IMR-90 (cell line): Measurements from ENCODE around the gene KIF25. TPM values are rescaled to one million over a fixed set of nuclear protein-coding genes. Genes with fewer than 3 reads are reported as not detected.

ENCODE experiments used
- ATAC-seq: fragments of 200-7000 bp; cut with Tn5 transposase; 2 replicates; pipeline ENCODE4 v1.9.1; 2020; ENCODE audit warnings: low read depth, mild to moderate bottlenecking, moderate library complexity
- BruUV-seq: library from RNA; stranded (reverse); fragments of 400-500 nt; replicated peaks from 2 replicates; lab custom pipeline; 2021; lab: Mats Ljungman, UMichigan
- CTCF ChIA-PET: fragments of 300-600 bp; formaldehyde crosslinking; extraction: SDS; loops from one replicate; lab custom pipeline; 2021; ENCODE audit warnings: antibody characterized with exemption; lab: Yijun Ruan, JAX
- POLR2A ChIA-PET: fragments of 300-600 bp; sonication (Branson Sonifier 250); formaldehyde crosslinking; loops from one replicate; lab custom pipeline; 2022; ENCODE audit warnings: antibody characterized with exemption; ENCODE audit not compliant: unreplicated experiment; lab: Charles Lee
- DNase-seq: peaks from one replicate; pipeline ENCODE4 v3.0.0; 2013
- H2AFZ ChIP-seq: replicated peaks from 2 replicates; pipeline ENCODE3; 2013; ENCODE audit warnings: low read length, mild to moderate bottlenecking; ENCODE audit not compliant: poor library complexity
- H2AK5ac ChIP-seq: 2 replicates; pipeline ENCODE4 v1.6.1; 2013; ENCODE audit warnings: low read depth, low read length, inconsistent platforms
- H2AK9ac ChIP-seq: replicated peaks from 2 replicates; pipeline ENCODE3; 2013; ENCODE audit warnings: mild to moderate bottlenecking, low read depth, low read length, moderate library complexity; ENCODE audit not compliant: poor library complexity
- H2BK120ac ChIP-seq: 2 replicates; pipeline ENCODE4 v1.6.1; 2013; ENCODE audit warnings: low read depth, low read length, inconsistent platforms
- H2BK15ac ChIP-seq: 3 replicates; pipeline ENCODE4 v1.6.1; 2013; ENCODE audit warnings: low read depth, low read length, inconsistent platforms
- H2BK20ac ChIP-seq: 2 replicates; pipeline ENCODE4 v1.6.1; 2013; ENCODE audit warnings: low read depth, mild to moderate bottlenecking, inconsistent platforms, low read length, moderate library complexity
- H2BK5ac ChIP-seq: 2 replicates; pipeline ENCODE4 v1.6.1; 2013; ENCODE audit warnings: mild to moderate bottlenecking, low read depth, low read length, inconsistent platforms; ENCODE audit not compliant: poor library complexity, severe bottlenecking
- H3K14ac ChIP-seq: replicated peaks from 2 replicates; pipeline ENCODE4 v1.6.1; 2013; ENCODE audit warnings: low read depth, low read length, inconsistent platforms
- H3K18ac ChIP-seq: 2 replicates; pipeline ENCODE4 v1.6.1; 2013; ENCODE audit warnings: low read depth, low read length, control low read depth
- H3K23ac ChIP-seq: 2 replicates; pipeline ENCODE4 v1.6.1; 2013; ENCODE audit warnings: low read depth, low read length, inconsistent platforms
- H3K27ac ChIP-seq: 2 replicates; pipeline ENCODE4 v1.5.1; 2013; ENCODE audit warnings: mild to moderate bottlenecking, control low read depth, low read length; ENCODE audit not compliant: insufficient read depth
- H3K27me3 ChIP-seq: 2 replicates; pipeline ENCODE4 v1.6.1; 2013; ENCODE audit warnings: low read length; ENCODE audit not compliant: control insufficient read depth, insufficient read depth
- H3K36me3 ChIP-seq: 2 replicates; pipeline ENCODE4 v1.6.1; 2013; ENCODE audit warnings: low read length, mixed read lengths; ENCODE audit not compliant: control insufficient read depth, insufficient read depth
- H3K4ac ChIP-seq: 2 replicates; pipeline ENCODE4 v1.6.1; 2013; ENCODE audit warnings: low read depth, low read length, inconsistent platforms
- H3K4me1 ChIP-seq: 2 replicates; pipeline ENCODE4 v1.6.1; 2013; ENCODE audit warnings: low read length, mixed read lengths; ENCODE audit not compliant: control insufficient read depth, insufficient read depth
- H3K4me2 ChIP-seq: 2 replicates; pipeline ENCODE4 v1.6.1; 2013; ENCODE audit warnings: low read depth, mild to moderate bottlenecking, control low read depth, low read length, moderate library complexity
- H3K4me3 ChIP-seq: 2 replicates; pipeline ENCODE4 v1.5.1; 2013; ENCODE audit warnings: low read depth, mild to moderate bottlenecking, control low read depth, low read length, moderate library complexity; ENCODE audit not compliant: insufficient read depth
- H3K56ac ChIP-seq: 2 replicates; pipeline ENCODE4 v1.6.1; 2013; ENCODE audit warnings: low read length, inconsistent platforms; ENCODE audit not compliant: insufficient read depth; ENCODE audit errors: extremely low read depth
- H3K79me1 ChIP-seq, 2 experiments: 2 replicates each; pipeline ENCODE4 v1.6.1; 2013; ENCODE audit warnings: low read length in 2 of 2, inconsistent platforms in 1 of 2, low read depth in 1 of 2
- H3K9ac ChIP-seq: 2 replicates; pipeline ENCODE4 v1.6.1; 2013; ENCODE audit warnings: low read depth, low read length, control low read depth
- H3K9me1 ChIP-seq: 2 replicates; pipeline ENCODE4 v1.6.1; 2013; ENCODE audit warnings: low read length, inconsistent platforms; ENCODE audit not compliant: insufficient read depth
- H3K9me3 ChIP-seq: 2 replicates; pipeline ENCODE4 v1.6.1; 2013; ENCODE audit warnings: low read length; ENCODE audit not compliant: control insufficient read depth, insufficient read depth
- H4K20me1 ChIP-seq: 2 replicates; pipeline ENCODE4 v1.6.1; 2013; ENCODE audit warnings: low read length, inconsistent platforms; ENCODE audit not compliant: insufficient read depth
- H4K5ac ChIP-seq: 2 replicates; pipeline ENCODE4 v1.6.1; 2013; ENCODE audit warnings: mild to moderate bottlenecking, low read depth, low read length, control low read depth
- H4K8ac ChIP-seq, 2 experiments: 2 replicates each; pipeline ENCODE4 v1.6.1; 2013; ENCODE audit warnings: low read depth in 2 of 2, low read length in 2 of 2, control low read depth in 1 of 2, inconsistent platforms in 1 of 2
- H4K91ac ChIP-seq: 2 replicates; pipeline ENCODE4 v1.6.1; 2013; ENCODE audit warnings: low read depth, low read length, inconsistent platforms; ENCODE audit not compliant: insufficient read depth
- BHLHE40 ChIP-seq: fragments of 150-350 bp; IDR thresholded peaks from 2 replicates; pipeline ENCODE4 v1.6.1; 2016; ENCODE audit warnings: mild to moderate bottlenecking, low read depth, low read length
- CEBPB ChIP-seq: IDR thresholded peaks from 2 replicates; pipeline ENCODE4 v1.6.1; 2012; ENCODE audit warnings: low read depth, low read length, improper control_type of control experiment
- CHD1 ChIP-seq: IDR thresholded peaks from 2 replicates; pipeline ENCODE4 v1.6.1; 2012; ENCODE audit warnings: low read depth, low read length, improper control_type of control experiment
- CTCF ChIP-seq: conservative IDR thresholded peaks from 2 replicates; pipeline ENCODE4 v1.5.1; 2012; ENCODE audit warnings: mild to moderate bottlenecking, low read depth, low read length, improper control_type of control experiment
- ELK1 ChIP-seq: fragments of 150-350 bp; IDR thresholded peaks from 2 replicates; pipeline ENCODE4 v1.6.1; 2016; ENCODE audit warnings: low read depth, mild to moderate bottlenecking, low read length, moderate library complexity, borderline replicate concordance
- FOS ChIP-seq: fragments of 150-350 bp; IDR thresholded peaks from 2 replicates; pipeline ENCODE4 v1.6.1; 2016; ENCODE audit warnings: low read depth, low read length
- MAFK ChIP-seq: IDR thresholded peaks from 2 replicates; pipeline ENCODE4 v1.6.1; 2012; ENCODE audit warnings: low read depth, low read length, improper control_type of control experiment
- MAZ ChIP-seq: IDR thresholded peaks from 2 replicates; pipeline ENCODE4 v1.6.1; 2012; ENCODE audit warnings: low read depth, mild to moderate bottlenecking, low read length, improper control_type of control experiment, moderate library complexity, borderline replicate concordance
- MXI1 ChIP-seq: IDR thresholded peaks from 2 replicates; pipeline ENCODE4 v1.6.1; 2012; ENCODE audit warnings: low read depth, mild to moderate bottlenecking, low read length, moderate library complexity, borderline replicate concordance
- NFE2L2 ChIP-seq: fragments of 150-350 bp; IDR thresholded peaks from 2 replicates; pipeline ENCODE4 v1.6.1; 2016; ENCODE audit warnings: low read depth, mild to moderate bottlenecking, low read length
- POLR2A ChIP-seq: IDR thresholded peaks from 2 replicates; pipeline ENCODE4 v1.6.1; 2012; ENCODE audit warnings: mild to moderate bottlenecking, low read depth, low read length
- RAD21 ChIP-seq: IDR thresholded peaks from 2 replicates; pipeline ENCODE4 v1.6.1; 2012; ENCODE audit warnings: low read length, improper control_type of control experiment
- RCOR1 ChIP-seq: IDR thresholded peaks from 2 replicates; pipeline ENCODE4 v1.6.1; 2012; ENCODE audit warnings: mild to moderate bottlenecking, low read length, improper control_type of control experiment; ENCODE audit not compliant: insufficient replicate concordance
- RFX5 ChIP-seq: IDR thresholded peaks from 2 replicates; pipeline ENCODE4 v1.8.0; 2012; ENCODE audit warnings: low read depth, mild to moderate bottlenecking, low read length, moderate library complexity
- SMC3 ChIP-seq: fragments of 150-350 bp; IDR thresholded peaks from 2 replicates; pipeline ENCODE4 v1.6.1; 2016; ENCODE audit warnings: low read depth, mild to moderate bottlenecking, antibody characterized with exemption, low read length, moderate library complexity
- USF2 ChIP-seq: fragments of 150-350 bp; IDR thresholded peaks from 2 replicates; pipeline ENCODE4 v1.6.1; 2017; ENCODE audit warnings: mild to moderate bottlenecking, antibody characterized with exemption, low read length, low read depth
- WGBS, 2 experiments: methylation state at CpG; one replicate each; pipeline versions ENCODE4 v1.1.5 to v1.1.7; 2013; ENCODE audit warnings: missing lambda C conversion rate in 2 of 2; ENCODE audit not compliant: insufficient read length in 1 of 2; ENCODE audit errors: extremely low coverage in 2 of 2; 5-methylcytosine and 5-hydroxymethylcytosine counted together
- dilution Hi-C: fragments of 300-500 bp; cut with HindIII; formaldehyde crosslinking; loops from one replicate; pipeline ENCODE4 v1.14.3; 2018; ENCODE audit warnings: low sequenced_read_pairs; ENCODE audit not compliant: unreplicated experiment
- in situ Hi-C: fragments of 300-500 bp; cut with MboI; formaldehyde crosslinking; loops from 3 replicates; pipeline ENCODE4 v1.14.3; 2019; ENCODE audit warnings: low sequenced_read_pairs, inconsistent platforms, mixed read lengths
- intact Hi-C: fragments of 100-400 bp; cut with micrococcal nuclease; formaldehyde crosslinking; loops from 2 replicates; pipeline ENCODE4 v1.10.0; 2022
- polyA plus RNA-seq, 3 experiments: library from polyadenylated mRNA; depleted of rRNA; stranded (reverse); fragments of >200 nt; gene quantifications; 2 replicates each; pipeline ENCODE4 v1.2.3, GENCODE V29; 2012; ENCODE audit warnings: low replicate concordance in 1 of 3
- total RNA-seq: library from RNA; depleted of rRNA; stranded (reverse); fragments of >200 nt; gene quantifications from 2 replicates; pipeline ENCODE4 v1.2.3, GENCODE V29; 2012

Gene KIF25
- total and polyA plus RNA-seq, 2 of the 4 experiments (the other 2 are of a cell fraction), result not detected

GRCh38 chr6:168016176-168016620 lies 18.7 kb downstream of the KIF25 start:
- H3K36me3 ChIP-seq, result no peaks in the 10 kb centered on the region
- WGBS, 2 experiments, result 84% methylated on average over 9 of the region's 18 CpGs; no CpG with 5 or more reads in 1 of the 2 experiments
- H2AK5ac ChIP-seq, result no peak overlapping the region
- H3K4ac ChIP-seq, result no peak overlapping the region
- no peak overlapping the region for H3K14ac ChIP-seq
- no peaks in the 10 kb centered on the region for H3K79me1 ChIP-seq
- no peak overlapping the region for H3K4me3 ChIP-seq
- no peak overlapping the region for H3K18ac ChIP-seq
- H2BK5ac ChIP-seq, result no peak overlapping the region
- no peak overlapping the region for H2AFZ ChIP-seq
- no peak overlapping the region for H4K91ac ChIP-seq
- H3K27ac ChIP-seq, result no peak overlapping the region
- no peak overlapping the region for H2AK9ac ChIP-seq
- in situ Hi-C loops, result no loop called here
- CTCF ChIA-PET, result no interaction called here
- H3K56ac ChIP-seq, result no peak overlapping the region
- TF ChIP-seq RFX5 (no peak), USF2 (no peak), MAZ (no peak), BHLHE40 (no peak), MXI1 (no peak), FOS (no peak), CEBPB (no peak), NFE2L2 (no peak), SMC3 (no peak), POLR2A (no peak), CTCF (no peak), RAD21 (no peak), RCOR1 (no peak), ELK1 (no peak), MAFK (no peak), CHD1 (no peak)
- H3K9me3 ChIP-seq, result peaks cover 25% of the 10 kb centered on the region
- intact Hi-C loops, result no loop called here
- BruUV-seq, result no TSS peak
- dilution Hi-C loops, result no loop called here
- no peak overlapping the region for H4K5ac ChIP-seq
- no peak overlapping the region for H4K8ac ChIP-seq
- no peak overlapping the region for H2BK15ac ChIP-seq
- POLR2A ChIA-PET, result no interaction called here
- no peak overlapping the region for H2BK20ac ChIP-seq
- H3K4me2 ChIP-seq, result no peak overlapping the region
- H3K4me1 ChIP-seq, result no peaks in the 10 kb centered on the region
- no peak overlapping the region for H3K23ac ChIP-seq
- H3K27me3 ChIP-seq, result peaks cover 13% of the 10 kb centered on the region
- H2BK120ac ChIP-seq, result no peak overlapping the region
- DNase-seq (no peak), ATAC-seq (no peak)
- no peaks in the 10 kb centered on the region for H3K9me1 ChIP-seq
- no peak overlapping the region for H3K9ac ChIP-seq
- no peaks in the 10 kb centered on the region for H4K20me1 ChIP-seq
